GM18909 (cell line): ENCODE measurements around the gene ACADS.

Source experiments
- ATAC-seq: cut with Tn5 transposase; IDR thresholded peaks from one replicate; pipeline ENCODE4 v1.9.1; 2021; ENCODE audit warnings: mild to moderate bottlenecking; ENCODE audit not compliant: unreplicated experiment, poor library complexity

The ACADS gene

GRCh38 chr12:120783197-120783596 lies 57.6 kb downstream of the ACADS start:
- ATAC-seq: no peak

- ATAC-seq: no peak
Measured at GRCh38 chr12:120784804-120785203, 59.2 kb downstream of the ACADS start.

- ATAC-seq: no peak
Measured at GRCh38 chr12:120787889-120788288, 62.3 kb downstream of the ACADS start.
